ENCODE results near the gene PLXNA4. TPM values are rescaled to one million over a fixed set of nuclear protein-coding genes. Genes with fewer than 3 reads are reported as not detected.

Gene PLXNA4
- total RNA-seq, 1 donor from 2014 or later, result 0.38 TPM

DNA sequence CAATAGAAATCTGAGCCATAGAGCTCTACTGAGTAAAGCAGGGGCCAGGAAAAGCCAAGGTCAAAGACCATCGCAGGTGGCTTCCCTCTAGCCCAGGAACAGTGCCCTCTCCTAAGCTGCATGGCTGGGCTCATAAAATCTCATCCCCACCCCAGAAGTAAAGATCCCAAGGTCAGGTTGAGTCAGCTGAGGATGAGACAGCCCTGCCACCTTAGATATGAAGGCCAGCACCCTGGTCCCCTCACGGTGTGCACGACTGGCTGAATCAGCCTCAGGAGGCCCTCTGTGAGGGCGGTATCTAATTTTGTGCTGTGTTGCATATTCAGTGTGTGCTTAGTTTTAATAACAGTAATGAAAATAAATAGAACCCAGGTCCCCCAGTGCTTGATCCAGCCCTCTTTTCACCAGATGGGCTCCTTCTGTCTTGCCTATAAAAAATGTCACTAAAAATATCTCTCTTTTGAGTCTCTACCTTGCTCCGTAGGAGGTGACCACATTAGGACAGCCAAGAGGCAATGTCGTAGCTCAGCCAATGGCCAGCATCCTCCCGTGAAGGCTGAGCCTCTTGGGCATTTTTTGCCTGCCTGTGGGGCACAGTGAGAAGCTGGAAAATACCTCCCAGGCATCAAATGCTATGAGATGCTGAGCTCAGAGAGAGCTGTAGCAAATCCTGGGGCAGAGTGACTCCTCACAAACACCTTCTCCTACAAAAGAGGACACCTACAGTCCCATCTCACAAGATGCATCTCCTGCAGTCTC, 424.0 kb downstream of the PLXNA4 start:
- Mint-ChIP-seq H3K36me3 (ENCODE audit: insufficient read depth) (no peaks in the 10 kb centered on the region), H3K9me3 (ENCODE audit: low read depth) (no peaks in the 10 kb centered on the region), H3K4me1 (ENCODE audit: low read depth) (no peaks in the 10 kb centered on the region), H3K4me3 (ENCODE audit: low read depth) (no peak overlapping the region), H3K27ac (no peak overlapping the region), H3K27me3 (peaks cover 25% of the 10 kb centered on the region)
- no peak for DNase-seq (ENCODE audit: low spot score, unreplicated experiment)
- TF ChIP-seq, protein P1, sequence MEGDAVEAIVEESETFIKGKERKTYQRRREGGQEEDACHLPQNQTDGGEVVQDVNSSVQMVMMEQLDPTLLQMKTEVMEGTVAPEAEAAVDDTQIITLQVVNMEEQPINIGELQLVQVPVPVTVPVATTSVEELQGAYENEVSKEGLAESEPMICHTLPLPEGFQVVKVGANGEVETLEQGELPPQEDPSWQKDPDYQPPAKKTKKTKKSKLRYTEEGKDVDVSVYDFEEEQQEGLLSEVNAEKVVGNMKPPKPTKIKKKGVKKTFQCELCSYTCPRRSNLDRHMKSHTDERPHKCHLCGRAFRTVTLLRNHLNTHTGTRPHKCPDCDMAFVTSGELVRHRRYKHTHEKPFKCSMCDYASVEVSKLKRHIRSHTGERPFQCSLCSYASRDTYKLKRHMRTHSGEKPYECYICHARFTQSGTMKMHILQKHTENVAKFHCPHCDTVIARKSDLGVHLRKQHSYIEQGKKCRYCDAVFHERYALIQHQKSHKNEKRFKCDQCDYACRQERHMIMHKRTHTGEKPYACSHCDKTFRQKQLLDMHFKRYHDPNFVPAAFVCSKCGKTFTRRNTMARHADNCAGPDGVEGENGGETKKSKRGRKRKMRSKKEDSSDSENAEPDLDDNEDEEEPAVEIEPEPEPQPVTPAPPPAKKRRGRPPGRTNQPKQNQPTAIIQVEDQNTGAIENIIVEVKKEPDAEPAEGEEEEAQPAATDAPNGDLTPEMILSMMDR (IDR thresholded peaks at IDR 0.05; ENCODE audit: unreplicated experiment), result no peak

DNA sequence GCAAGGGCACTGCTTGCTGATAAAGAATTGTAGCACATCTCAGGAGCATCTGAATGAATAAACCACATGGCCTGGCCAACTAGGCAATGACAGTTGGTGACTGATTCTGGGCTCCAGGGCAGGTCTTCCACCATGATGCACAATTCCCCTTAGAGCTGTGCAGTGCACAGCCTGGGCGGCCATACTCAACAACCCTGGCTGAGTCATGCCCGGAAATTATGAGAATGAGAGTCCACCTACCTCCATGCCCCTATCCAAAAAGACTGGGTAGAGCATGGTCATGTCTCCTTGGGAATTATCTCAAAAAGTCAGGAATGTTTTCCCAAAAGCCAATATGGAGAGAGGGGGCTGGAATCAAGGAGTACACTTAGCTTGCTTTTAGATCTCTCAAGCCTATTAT, 425.6 kb downstream of the PLXNA4 start:
- Mint-ChIP-seq H3K4me3 (ENCODE audit: low read depth) (no peak overlapping the region), H3K9me3 (ENCODE audit: low read depth) (no peaks in the 10 kb centered on the region), H3K4me1 (ENCODE audit: low read depth) (no peaks in the 10 kb centered on the region), H3K27ac (no peak overlapping the region), H3K27me3 (peaks cover 20% of the 10 kb centered on the region), H3K36me3 (ENCODE audit: insufficient read depth) (no peaks in the 10 kb centered on the region)
- TF ChIP-seq, protein P1 (IDR thresholded peaks at IDR 0.05; ENCODE audit: unreplicated experiment), result no peak
- no peak for DNase-seq (ENCODE audit: low spot score, unreplicated experiment)

DNA sequence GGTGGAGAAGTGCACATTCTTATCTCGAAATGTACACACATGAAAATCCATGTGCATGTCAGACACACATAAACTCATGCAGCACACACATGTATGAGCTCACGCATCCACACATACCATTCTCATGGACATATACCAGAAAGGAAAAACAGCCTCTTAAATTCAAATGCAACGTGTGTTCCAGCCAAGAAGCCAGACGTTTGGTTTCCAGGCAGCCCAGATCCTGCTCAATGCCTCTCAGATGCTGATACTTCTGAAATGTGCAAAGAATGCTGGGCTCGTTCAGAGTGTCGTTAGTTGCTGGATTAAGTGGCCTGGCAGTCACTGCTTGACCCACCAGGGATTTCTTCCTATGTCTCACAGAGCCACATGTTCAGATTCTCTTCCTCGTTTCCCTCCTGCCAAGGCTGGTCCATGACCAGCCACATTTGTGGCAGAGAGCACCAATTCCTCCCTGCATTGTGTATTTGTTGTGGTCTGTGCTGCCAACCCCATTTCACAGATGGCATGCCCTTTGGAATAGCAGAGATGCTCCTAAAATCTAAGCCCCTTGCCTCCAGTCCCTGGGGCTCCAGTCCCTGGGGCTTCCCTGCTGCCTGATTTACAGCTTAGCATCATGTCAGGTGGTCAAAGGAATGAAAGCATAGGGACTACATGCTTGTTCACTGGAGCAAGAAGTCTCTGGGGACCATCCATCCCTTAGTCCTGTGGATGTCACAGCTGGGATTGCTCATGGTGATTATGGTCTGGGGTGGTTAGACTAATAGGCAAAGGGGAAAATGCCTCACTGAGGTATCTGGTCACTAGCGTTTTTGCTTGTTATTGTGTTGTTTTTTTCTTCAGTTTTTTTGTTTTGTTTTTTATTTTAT, 426.6 kb downstream of the PLXNA4 start:
- no peak overlapping the region for H3K27ac Mint-ChIP-seq
- H3K4me1 Mint-ChIP-seq (ENCODE audit: low read depth), result no peaks in the 10 kb centered on the region
- H3K4me3 Mint-ChIP-seq (ENCODE audit: low read depth), result no peak overlapping the region
- TF ChIP-seq, protein P1 (IDR thresholded peaks at IDR 0.05; ENCODE audit: unreplicated experiment), result no peak
- no peaks in the 10 kb centered on the region for H3K9me3 Mint-ChIP-seq (ENCODE audit: low read depth)
- no peak for DNase-seq (ENCODE audit: low spot score, unreplicated experiment)
- peaks cover 17% of the 10 kb centered on the region for H3K27me3 Mint-ChIP-seq
- H3K36me3 Mint-ChIP-seq (ENCODE audit: insufficient read depth), result no peaks in the 10 kb centered on the region

DNA sequence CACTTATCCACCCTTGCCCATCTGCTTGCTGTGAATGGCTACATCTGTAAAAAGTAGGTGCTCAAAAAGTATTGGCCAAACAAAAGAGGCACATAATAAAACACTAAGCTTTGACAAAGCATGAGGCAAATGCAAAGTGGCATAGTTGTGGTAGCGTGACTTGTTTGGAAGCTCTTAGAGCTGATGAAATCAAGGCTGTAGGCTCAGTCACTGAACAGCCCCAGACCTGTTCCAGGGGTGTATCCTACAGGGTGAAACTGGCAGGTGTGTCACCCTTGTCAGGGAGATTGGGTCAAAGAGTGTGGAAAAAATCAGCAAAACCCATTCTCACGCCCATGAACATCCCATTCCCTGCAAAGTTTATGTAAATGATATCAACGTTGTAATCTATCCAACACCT, 427.4 kb downstream of the PLXNA4 start:
- TF ChIP-seq, protein P1 (IDR thresholded peaks at IDR 0.05; ENCODE audit: unreplicated experiment), result no peak
- no peak overlapping the region for H3K27ac Mint-ChIP-seq
- no peaks in the 10 kb centered on the region for H3K9me3 Mint-ChIP-seq (ENCODE audit: low read depth)
- H3K36me3 Mint-ChIP-seq (ENCODE audit: insufficient read depth), result no peaks in the 10 kb centered on the region
- H3K27me3 Mint-ChIP-seq, result peaks cover 17% of the 10 kb centered on the region
- H3K4me3 Mint-ChIP-seq (ENCODE audit: low read depth), result no peak overlapping the region
- H3K4me1 Mint-ChIP-seq (ENCODE audit: low read depth), result no peaks in the 10 kb centered on the region
- DNase-seq (ENCODE audit: low spot score, unreplicated experiment), result no peak

DNA sequence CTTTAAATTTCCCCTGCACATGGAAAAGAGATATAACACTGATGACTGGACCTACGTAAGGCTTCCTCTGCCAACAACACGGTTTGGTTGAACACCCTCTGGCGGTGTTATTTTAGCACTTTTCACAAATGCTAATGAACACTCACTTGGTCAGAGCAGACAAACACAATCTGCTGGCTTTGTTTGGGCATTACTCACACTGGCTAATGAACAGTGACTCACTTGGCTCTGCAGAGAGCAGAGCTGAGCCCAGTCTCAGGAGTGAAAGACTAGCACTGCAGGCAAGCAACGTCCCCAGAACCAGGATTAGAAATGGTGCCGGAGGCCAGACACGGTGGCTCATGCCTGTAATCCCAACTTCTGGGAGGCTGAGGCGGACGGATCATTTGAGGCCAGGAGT, 430.8 kb downstream of the PLXNA4 start:
- H3K4me1 Mint-ChIP-seq (ENCODE audit: low read depth), result no peaks in the 10 kb centered on the region
- H3K27me3 Mint-ChIP-seq, result peaks cover 3% of the 10 kb centered on the region
- H3K27ac Mint-ChIP-seq, result no peak overlapping the region
- TF ChIP-seq, protein P1 (IDR thresholded peaks at IDR 0.05; ENCODE audit: unreplicated experiment), result no peak
- no peaks in the 10 kb centered on the region for H3K9me3 Mint-ChIP-seq (ENCODE audit: low read depth)
- no peak overlapping the region for H3K4me3 Mint-ChIP-seq (ENCODE audit: low read depth)
- H3K36me3 Mint-ChIP-seq (ENCODE audit: insufficient read depth), result no peaks in the 10 kb centered on the region
- DNase-seq (ENCODE audit: low spot score, unreplicated experiment), result no peak

All from progenitor cell of endocrine pancreas (in vitro differentiated cells).